ENCODE results near the gene PNPO. TPM values are rescaled to one million over a fixed set of nuclear protein-coding genes. Genes with fewer than 3 reads are reported as not detected.

Gene PNPO
- total RNA-seq, 4 donors from 2014 or later: 14.6 to 33.6 (median 24.7) TPM

DNA sequence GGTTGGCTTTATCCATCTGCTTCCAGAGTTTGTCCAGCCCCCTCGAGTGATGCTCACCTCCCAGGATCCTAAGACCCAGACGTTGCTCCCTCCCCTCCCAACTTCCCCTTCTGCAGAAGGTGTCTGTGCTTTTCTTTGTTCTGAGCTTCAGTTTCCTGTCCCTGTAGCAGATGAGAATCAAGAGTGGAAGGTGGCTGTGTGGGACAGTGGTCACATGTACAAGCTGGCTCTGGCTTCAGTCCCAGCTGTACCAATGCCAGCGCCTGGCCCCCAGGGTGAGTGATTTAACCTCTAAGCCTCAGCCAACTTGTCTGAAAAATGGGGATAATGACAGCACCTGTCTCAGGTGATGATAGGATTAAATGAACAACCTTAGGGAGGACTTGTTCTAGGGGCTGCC, 8.6 kb downstream of the PNPO start:
- Histone ChIP-seq H3K36me3 (peaks cover 12% of the 10 kb centered on the region), H3K4me1 (peaks cover 26% of the 10 kb centered on the region), H3K4me3 (no peak overlapping the region), H3K27ac (peak overlapping the region; percentile 69), H3K9me3 (no peaks in the 10 kb centered on the region), H3K27me3 (no peaks in the 10 kb centered on the region)
- no peak for DNase-seq (ENCODE audit: low spot score in 2 of 2)
- no peak for TF ChIP-seq CTCF (IDR thresholded peaks at IDR 0.05)
- no peak for TF ChIP-seq POLR2A (IDR thresholded peaks at IDR 0.05)
- TF ChIP-seq EP300 (IDR thresholded peaks at IDR 0.05): no peak
- 51% methylated on average over 3 of the region's 3 CpGs for WGBS

DNA sequence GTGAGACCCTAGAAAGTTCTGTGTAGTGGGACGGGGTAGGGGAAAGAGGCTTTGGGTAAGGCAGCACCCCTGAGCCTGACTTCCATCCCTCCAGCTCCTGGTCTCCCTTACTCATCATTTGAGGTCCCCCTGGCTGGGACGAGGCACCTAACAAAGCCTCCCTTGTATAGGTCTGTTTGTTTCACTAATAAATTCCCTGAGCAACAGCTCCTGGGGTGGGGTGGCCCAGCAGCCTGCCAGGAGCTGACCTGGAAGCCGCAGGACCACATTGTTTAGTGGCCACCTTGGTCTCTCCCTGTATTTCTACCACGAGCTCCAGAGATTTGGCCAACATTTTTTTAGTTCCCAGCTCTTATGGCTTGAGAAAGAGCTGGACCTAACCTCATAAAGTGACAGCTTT, 9.1 kb downstream of the PNPO start:
- H3K36me3 ChIP-seq: peaks cover 7% of the 10 kb centered on the region
- no peak overlapping the region for H3K4me3 ChIP-seq
- WGBS: 80% methylated on average over 4 of the region's 4 CpGs
- peaks cover 29% of the 10 kb centered on the region for H3K4me1 ChIP-seq
- H3K27ac ChIP-seq: peak overlapping the region; percentile 5
- TF ChIP-seq CTCF (IDR thresholded peaks at IDR 0.05) (no peak), POLR2A (IDR thresholded peaks at IDR 0.05) (no peak), POLR2AphosphoS5 (IDR thresholded peaks at IDR 0.05) (no peak), EP300 (IDR thresholded peaks at IDR 0.05) (no peak)
- DNase-seq (ENCODE audit: low spot score in 2 of 2): no peak
- no peaks in the 10 kb centered on the region for H3K9me3 ChIP-seq
- H3K27me3 ChIP-seq: no peaks in the 10 kb centered on the region

DNA sequence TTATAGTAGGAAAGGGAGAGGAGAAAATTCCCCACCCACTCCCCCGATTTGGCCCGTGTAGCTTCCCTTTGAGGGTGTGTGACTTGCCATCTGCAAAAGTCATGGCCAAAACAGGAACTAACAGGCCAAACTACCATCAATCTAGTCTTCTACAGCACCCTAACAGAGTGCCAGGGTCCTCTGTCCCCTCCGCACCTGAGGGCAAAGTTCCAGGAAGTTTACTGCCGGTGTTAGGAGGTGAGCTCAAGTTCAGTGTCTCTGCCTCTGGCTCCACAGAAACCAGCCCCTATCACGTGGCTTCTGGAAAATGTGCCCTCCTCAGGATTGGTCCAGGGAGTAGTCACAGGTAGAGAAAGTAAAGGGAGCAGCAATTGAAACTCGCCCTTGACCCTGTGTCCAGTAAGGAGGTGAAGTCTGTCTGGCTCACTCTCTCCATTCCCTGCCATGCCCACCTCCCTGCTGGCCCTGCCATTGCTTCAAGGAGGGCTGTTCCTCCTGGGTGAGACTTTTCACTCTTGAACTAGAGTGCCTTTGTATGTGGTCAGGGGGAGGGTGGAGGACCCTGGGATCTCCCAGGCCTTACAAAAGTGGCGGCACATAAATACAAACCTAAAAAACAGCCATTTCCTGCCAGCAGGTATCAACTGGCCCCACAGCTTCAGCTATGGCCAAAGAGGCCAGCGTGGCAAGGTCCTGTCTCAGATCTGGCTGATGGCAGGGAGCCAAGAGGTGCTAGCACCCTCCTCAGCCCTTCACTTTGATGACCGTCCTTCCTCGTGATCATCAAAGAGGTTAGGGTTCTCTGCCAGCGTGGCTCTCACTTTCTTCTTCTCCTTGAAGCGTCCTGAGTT, 11.0 kb downstream of the PNPO start:
- no peaks in the 10 kb centered on the region for H3K27me3 ChIP-seq
- 72% methylated on average over 12 of the region's 12 CpGs for WGBS
- no peak for TF ChIP-seq EP300 (IDR thresholded peaks at IDR 0.05)
- no peak for TF ChIP-seq POLR2AphosphoS5 (IDR thresholded peaks at IDR 0.05)
- TF ChIP-seq POLR2A (IDR thresholded peaks at IDR 0.05): no peak
- TF ChIP-seq CTCF (IDR thresholded peaks at IDR 0.05): no peak
- no peak overlapping the region for H3K4me3 ChIP-seq
- no peaks in the 10 kb centered on the region for H3K9me3 ChIP-seq
- peaks cover 35% of the 10 kb centered on the region for H3K4me1 ChIP-seq
- H3K36me3 ChIP-seq: no peaks in the 10 kb centered on the region
- peak overlapping the region; percentile 37 for H3K27ac ChIP-seq
- DNase-seq (ENCODE audit: low spot score in 2 of 2): no peak

DNA sequence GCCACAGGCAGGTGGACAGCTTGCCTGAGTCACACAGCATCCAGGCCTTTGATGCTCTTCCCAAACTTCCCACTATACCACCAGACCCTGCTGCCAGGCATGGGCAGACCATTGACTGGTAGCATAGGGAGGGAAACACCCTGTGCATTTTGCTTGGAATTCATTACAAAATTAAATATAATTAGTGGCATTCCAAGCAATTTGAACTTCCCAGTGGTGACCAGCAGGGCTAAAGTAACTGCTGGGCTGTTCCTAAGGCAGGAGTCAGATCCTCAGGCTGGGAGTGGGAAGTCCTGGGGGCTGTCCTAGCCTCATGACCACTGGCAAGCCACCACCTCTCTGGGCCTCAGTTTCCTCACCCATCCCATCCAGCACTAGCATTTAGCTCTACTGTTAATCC, 12.5 kb downstream of the PNPO start:
- Histone ChIP-seq H3K27ac (no peak overlapping the region), H3K36me3 (no peaks in the 10 kb centered on the region), H3K4me1 (peaks cover 44% of the 10 kb centered on the region), H3K4me3 (no peak overlapping the region), H3K9me3 (no peaks in the 10 kb centered on the region), H3K27me3 (no peaks in the 10 kb centered on the region)
- TF ChIP-seq POLR2AphosphoS5 (IDR thresholded peaks at IDR 0.05) (no peak), CTCF (IDR thresholded peaks at IDR 0.05) (no peak), EP300 (IDR thresholded peaks at IDR 0.05) (no peak), POLR2A (IDR thresholded peaks at IDR 0.05) (no peak)
- DNase-seq (ENCODE audit: low spot score in 2 of 2): no peak

DNA sequence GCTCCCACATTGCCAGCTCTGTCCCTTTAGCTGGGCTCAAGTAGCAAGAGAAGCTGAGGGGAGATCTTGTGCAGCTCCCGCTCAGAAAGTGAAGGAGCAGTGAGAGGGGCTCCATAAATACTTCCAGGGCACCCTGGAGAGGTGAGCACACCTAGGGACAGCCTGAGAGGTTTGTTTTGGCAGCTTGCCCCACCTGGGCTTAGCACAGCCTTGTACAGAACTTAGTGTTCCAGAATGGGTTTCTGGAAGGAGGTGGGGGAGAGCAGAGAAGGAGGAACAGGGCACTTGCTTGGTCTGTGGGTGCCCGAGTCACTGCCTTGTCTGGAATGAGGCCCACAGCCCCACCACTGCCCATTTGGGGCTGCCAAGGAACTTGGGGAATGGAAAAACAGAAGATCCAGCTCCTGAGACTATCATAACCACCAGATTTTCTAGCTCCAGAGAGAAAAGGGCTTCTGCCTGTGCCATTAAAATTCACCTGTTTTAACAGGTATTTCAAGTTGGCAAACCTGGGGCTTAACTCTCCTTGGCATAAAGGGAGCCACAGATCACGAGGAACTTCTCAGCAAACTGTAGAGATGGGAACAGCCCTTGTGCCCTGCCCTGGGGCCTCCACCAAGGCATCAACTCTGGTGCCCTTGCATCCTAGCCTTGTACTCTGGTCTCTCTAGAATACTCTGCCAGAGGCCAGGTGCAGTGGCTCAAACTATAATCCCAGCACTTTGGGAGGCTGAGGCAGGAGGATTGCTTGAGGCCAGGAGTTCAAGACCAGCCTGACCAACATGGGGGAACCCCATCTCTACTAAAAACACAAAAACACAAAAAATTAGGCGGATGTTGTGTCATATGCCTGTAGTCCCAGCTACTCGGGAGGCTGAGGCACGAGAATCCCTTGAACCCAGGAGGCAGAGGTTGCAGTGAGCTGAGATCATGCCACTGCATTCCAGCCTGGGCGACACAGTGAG, 14.4 kb downstream of the PNPO start:
- H3K27ac ChIP-seq: peak overlapping the region; percentile 74
- no peaks in the 10 kb centered on the region for H3K9me3 ChIP-seq
- 84% methylated on average over 7 of the region's 7 CpGs for WGBS
- no peak for DNase-seq (ENCODE audit: low spot score in 2 of 2)
- H3K27me3 ChIP-seq: no peaks in the 10 kb centered on the region
- H3K36me3 ChIP-seq: no peaks in the 10 kb centered on the region
- H3K4me1 ChIP-seq: peaks cover 41% of the 10 kb centered on the region
- H3K4me3 ChIP-seq: peak overlapping the region; percentile 34
- TF ChIP-seq CTCF (IDR thresholded peaks at IDR 0.05): no peak
- TF ChIP-seq POLR2A (IDR thresholded peaks at IDR 0.05): no peak
- no peak for TF ChIP-seq POLR2AphosphoS5 (IDR thresholded peaks at IDR 0.05)
- no peak for TF ChIP-seq EP300 (IDR thresholded peaks at IDR 0.05)
